HEK293 (cell line): ENCODE results near the gene HS1BP3.

Source experiments
- CTCF ChIA-PET: fragments of 350-600 bp; formaldehyde crosslinking; extraction: SDS; loops from one replicate; lab custom pipeline; 2021; ENCODE audit warnings: antibody characterized with exemption; lab: Yijun Ruan, JAX
- POLR2A ChIA-PET: fragments of 300-600 bp; formaldehyde crosslinking; extraction: SDS; loops from one replicate; lab custom pipeline; 2020; ENCODE audit warnings: antibody characterized with exemption, inconsistent platforms; lab: Yijun Ruan, JAX
- H3K27ac ChIP-seq: fragments of 200-500 bp; sonication (Bioruptor generic); 2 replicates; pipeline ENCODE4 v1.5.1; 2014; ENCODE audit warnings: low read depth, low read length, control low read depth, inconsistent platforms; ENCODE audit errors: extremely low read depth
- H3K36me3 ChIP-seq, 2 experiments: fragments of 200-500 bp in 1 of 2; sonication (Bioruptor generic) in 1 of 2; 1 replicate in 1 of 2; 2 replicates in 1 of 2; pipeline ENCODE4 v1.5.1; 2014 to 2017; ENCODE audit warnings: inconsistent platforms in 2 of 2, low read length in 2 of 2; ENCODE audit not compliant: control insufficient read depth in 2 of 2, insufficient read depth in 1 of 2
- H3K4me1 ChIP-seq: fragments of 200-500 bp; sonication (Bioruptor generic); 2 replicates; pipeline ENCODE4 v1.5.1; 2014; ENCODE audit warnings: mild to moderate bottlenecking, low read length, inconsistent platforms; ENCODE audit not compliant: control insufficient read depth, insufficient read depth
- H3K4me3 ChIP-seq: 2 replicates; pipeline ENCODE4 v1.5.1; 2011; ENCODE audit warnings: low read depth, mild to moderate bottlenecking, control low read depth, low read length, moderate library complexity
- H3K9me3 ChIP-seq: fragments of 200-500 bp; sonication (Bioruptor generic); 2 replicates; pipeline ENCODE4 v1.5.1; 2014; ENCODE audit warnings: low read depth, low read length, inconsistent platforms; ENCODE audit not compliant: control insufficient read depth, insufficient read depth
- HOXD13 ChIP-seq: sonication (generic); formaldehyde crosslinking; IDR thresholded peaks from 2 replicates; pipeline ENCODE4 v1.8.0; 2022; ENCODE audit warnings: missing genetic modification reagents, borderline replicate concordance
- KLF1 ChIP-seq: fragments of 450-650 bp; formaldehyde crosslinking; IDR thresholded peaks from 2 replicates; pipeline ENCODE4 v1.5.1; 2016; ENCODE audit warnings: missing biosample characterization, missing genetic modification characterization
- PRDM1 ChIP-seq: fragments of 450-650 bp; formaldehyde crosslinking; IDR thresholded peaks from 2 replicates; pipeline ENCODE4; 2016; ENCODE audit warnings: missing biosample characterization, missing genetic modification characterization
- SALL2 ChIP-seq: fragments of 450-650 bp; formaldehyde crosslinking; IDR thresholded peaks from 2 replicates; pipeline ENCODE4 v1.5.0; 2017; ENCODE audit warnings: missing biosample characterization, mild to moderate bottlenecking, missing genetic modification characterization, borderline replicate concordance
- SP7 ChIP-seq: fragments of 450-650 bp; formaldehyde crosslinking; IDR thresholded peaks from 2 replicates; pipeline ENCODE4 v1.5.1; 2016; ENCODE audit warnings: missing biosample characterization, missing genetic modification characterization
- ZNF10 ChIP-seq: fragments of 450-650 bp; formaldehyde crosslinking; IDR thresholded peaks from 2 replicates; pipeline ENCODE4 v1.5.1; 2017; ENCODE audit warnings: missing biosample characterization, missing genetic modification characterization
- ZNF248 ChIP-seq: fragments of 450-650 bp; formaldehyde crosslinking; IDR thresholded peaks from 2 replicates; pipeline ENCODE4 v1.5.1; 2017; ENCODE audit warnings: missing biosample characterization, missing genetic modification characterization
- ZNF324 ChIP-seq: fragments of 450-650 bp; formaldehyde crosslinking; IDR thresholded peaks from 2 replicates; pipeline ENCODE4 v1.5.1; 2016; ENCODE audit warnings: missing biosample characterization, missing genetic modification characterization
- ZNF335 ChIP-seq: fragments of 450-650 bp; formaldehyde crosslinking; conservative IDR thresholded peaks from 2 replicates; pipeline ENCODE4 v1.5.1; 2016; ENCODE audit warnings: missing biosample characterization, missing genetic modification characterization
- ZNF416 ChIP-seq: fragments of 450-650 bp; formaldehyde crosslinking; IDR thresholded peaks from 2 replicates; pipeline ENCODE4 v1.5.1; 2016; ENCODE audit warnings: missing biosample characterization, missing genetic modification characterization
- ZNF610 ChIP-seq: fragments of 450-650 bp; formaldehyde crosslinking; IDR thresholded peaks from 2 replicates; pipeline ENCODE4 v1.5.1; 2016; ENCODE audit warnings: missing biosample characterization, missing genetic modification characterization, borderline replicate concordance
- ZNF624 ChIP-seq: fragments of 450-650 bp; formaldehyde crosslinking; IDR thresholded peaks from 2 replicates; pipeline ENCODE4 v1.5.1; 2017; ENCODE audit warnings: missing biosample characterization, missing genetic modification characterization
- ZNF707 ChIP-seq: fragments of 450-650 bp; formaldehyde crosslinking; IDR thresholded peaks from 2 replicates; pipeline ENCODE4 v1.5.1; 2016; ENCODE audit warnings: missing biosample characterization, missing genetic modification characterization
- ZNF785 ChIP-seq: fragments of 450-650 bp; formaldehyde crosslinking; IDR thresholded peaks from 2 replicates; pipeline ENCODE4 v1.5.1; 2016; ENCODE audit warnings: missing biosample characterization, missing genetic modification characterization
- TF ChIP-seq, protein P1 (sequence below): fragments of 450-650 bp; formaldehyde crosslinking; IDR thresholded peaks from 2 replicates; pipeline ENCODE4 v1.5.1; 2016; ENCODE audit warnings: missing biosample characterization, missing genetic modification characterization, low read depth
- TF ChIP-seq, protein P2 (sequence below): fragments of 450-650 bp; formaldehyde crosslinking; IDR thresholded peaks from 2 replicates; pipeline ENCODE4 v1.5.1; 2016; ENCODE audit warnings: missing biosample characterization, missing genetic modification characterization, borderline replicate concordance
- TF ChIP-seq, protein P3 (sequence below): fragments of 450-650 bp; IDR thresholded peaks from 2 replicates; pipeline ENCODE4 v1.5.1; 2018; ENCODE audit warnings: missing biosample characterization, missing genetic modification characterization
- TF ChIP-seq, protein P4 (sequence below): fragments of 450-650 bp; formaldehyde crosslinking; conservative IDR thresholded peaks from 2 replicates; pipeline ENCODE4 v1.5.1; 2016; ENCODE audit warnings: low read depth, missing biosample characterization, missing genetic modification characterization
- TF ChIP-seq, protein P5 (sequence below): sonication (generic); formaldehyde crosslinking; IDR thresholded peaks from 2 replicates; pipeline ENCODE4 v1.8.1; 2022; ENCODE audit warnings: mild to moderate bottlenecking, moderate library complexity, missing genetic modification reagents
- TF ChIP-seq, protein P6 (sequence below): fragments of 450-650 bp; formaldehyde crosslinking; IDR thresholded peaks from 2 replicates; pipeline ENCODE4 v1.5.1; 2016; ENCODE audit warnings: missing biosample characterization, missing genetic modification characterization
- TF ChIP-seq, protein P7 (sequence below): fragments of 450-650 bp; formaldehyde crosslinking; IDR thresholded peaks from 2 replicates; pipeline ENCODE4 v1.5.1; 2017; ENCODE audit warnings: missing biosample characterization, missing genetic modification characterization

The HS1BP3 gene

DNA sequence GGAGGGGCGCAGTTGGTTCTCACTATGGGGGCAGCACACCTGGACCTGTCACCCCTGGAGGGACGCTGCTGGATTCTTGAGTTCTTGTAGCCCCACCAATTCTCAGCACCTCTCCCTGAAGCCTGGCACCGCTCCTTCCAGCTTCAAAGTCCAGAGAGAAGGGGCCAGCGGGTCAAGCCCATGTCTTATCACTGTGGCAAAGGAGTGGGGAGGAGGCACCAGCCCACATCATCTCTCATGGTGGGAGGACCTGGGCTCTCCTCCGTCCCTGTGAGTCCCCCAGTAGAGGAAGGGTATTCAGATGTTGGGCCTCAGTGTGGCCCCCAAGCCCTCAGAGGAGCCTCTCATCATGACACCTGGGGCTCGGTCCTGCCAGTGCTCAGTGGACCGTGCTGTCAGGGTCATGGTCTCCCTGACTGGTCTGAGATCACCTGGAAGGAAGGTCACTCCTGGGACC is 67.4 kb downstream of the HS1BP3 start:
- CTCF ChIA-PET, result interaction anchor here (0.6 kb wide), 1 partner anchor 344 kb away, joined by 4 read pairs; no protein-coding TSS in a partner anchor

DNA sequence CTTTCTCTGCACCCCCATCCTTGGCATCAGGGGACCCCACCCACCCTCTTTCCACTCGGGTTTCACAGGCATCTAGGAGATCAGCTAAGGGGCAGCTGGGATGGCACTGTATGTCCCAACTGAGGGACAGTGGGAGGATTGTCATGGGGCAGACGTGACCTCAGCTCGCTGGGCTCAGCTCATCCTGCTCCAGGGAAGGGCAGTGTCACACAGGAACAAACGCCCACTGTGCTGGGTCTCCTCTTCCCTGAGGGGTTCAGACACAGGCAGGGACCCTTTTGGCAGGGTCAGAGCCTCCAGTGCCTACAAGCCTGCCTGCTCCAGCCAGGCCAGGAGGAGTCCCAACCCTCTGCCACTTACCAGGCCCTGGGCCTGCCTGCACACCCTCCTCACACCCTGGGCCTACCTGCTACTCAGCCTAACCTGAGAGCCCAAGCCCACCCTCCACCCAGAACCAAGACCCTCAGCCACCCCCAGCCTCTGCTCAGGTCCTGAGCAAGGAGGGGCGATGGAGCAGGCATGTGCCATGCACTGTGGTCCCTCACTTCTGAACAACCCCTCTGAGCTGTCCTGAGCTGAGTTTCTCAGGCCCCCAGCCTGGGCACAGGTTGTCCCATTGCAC is 68.2 kb downstream of the HS1BP3 start:
- CTCF ChIA-PET, result interaction anchor here (0.5 kb wide), 1 partner anchor 131 kb away, joined by 4 read pairs; no protein-coding TSS in a partner anchor
- Histone ChIP-seq H3K27ac (no peak overlapping the region; the same call in 1 of the 2 replicates), H3K36me3 (no peaks in the 10 kb centered on the region), H3K9me3 (no peaks in the 10 kb centered on the region), H3K4me3 (no peak overlapping the region), H3K4me1 (peaks cover 16% of the 10 kb centered on the region)
- POLR2A ChIA-PET, result interaction anchor here (1.6 kb wide), 1 partner anchor 136 kb away, joined by 12 read pairs; the partner anchor contains the start of gene RHOB
- TF ChIP-seq ZNF610, result no peak
- TF ChIP-seq SP7 (tag by site-specific recombination), result no peak
- no peak for TF ChIP-seq ZNF324
- TF ChIP-seq ZNF416 (tag by site-specific recombination), result no peak
- TF ChIP-seq ZNF624 (tag by site-specific recombination), result no peak
- no peak for TF ChIP-seq PRDM1
- no peak for TF ChIP-seq ZNF707
- TF ChIP-seq, protein P1, sequence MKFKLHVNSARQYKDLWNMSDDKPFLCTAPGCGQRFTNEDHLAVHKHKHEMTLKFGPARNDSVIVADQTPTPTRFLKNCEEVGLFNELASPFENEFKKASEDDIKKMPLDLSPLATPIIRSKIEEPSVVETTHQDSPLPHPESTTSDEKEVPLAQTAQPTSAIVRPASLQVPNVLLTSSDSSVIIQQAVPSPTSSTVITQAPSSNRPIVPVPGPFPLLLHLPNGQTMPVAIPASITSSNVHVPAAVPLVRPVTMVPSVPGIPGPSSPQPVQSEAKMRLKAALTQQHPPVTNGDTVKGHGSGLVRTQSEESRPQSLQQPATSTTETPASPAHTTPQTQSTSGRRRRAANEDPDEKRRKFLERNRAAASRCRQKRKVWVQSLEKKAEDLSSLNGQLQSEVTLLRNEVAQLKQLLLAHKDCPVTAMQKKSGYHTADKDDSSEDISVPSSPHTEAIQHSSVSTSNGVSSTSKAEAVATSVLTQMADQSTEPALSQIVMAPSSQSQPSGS (tag by site-specific recombination), result no peak
- TF ChIP-seq, protein P2, sequence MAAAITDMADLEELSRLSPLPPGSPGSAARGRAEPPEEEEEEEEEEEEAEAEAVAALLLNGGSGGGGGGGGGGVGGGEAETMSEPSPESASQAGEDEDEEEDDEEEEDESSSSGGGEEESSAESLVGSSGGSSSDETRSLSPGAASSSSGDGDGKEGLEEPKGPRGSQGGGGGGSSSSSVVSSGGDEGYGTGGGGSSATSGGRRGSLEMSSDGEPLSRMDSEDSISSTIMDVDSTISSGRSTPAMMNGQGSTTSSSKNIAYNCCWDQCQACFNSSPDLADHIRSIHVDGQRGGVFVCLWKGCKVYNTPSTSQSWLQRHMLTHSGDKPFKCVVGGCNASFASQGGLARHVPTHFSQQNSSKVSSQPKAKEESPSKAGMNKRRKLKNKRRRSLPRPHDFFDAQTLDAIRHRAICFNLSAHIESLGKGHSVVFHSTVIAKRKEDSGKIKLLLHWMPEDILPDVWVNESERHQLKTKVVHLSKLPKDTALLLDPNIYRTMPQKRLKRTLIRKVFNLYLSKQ (tag by site-specific recombination), result no peak
- TF ChIP-seq, protein P3, sequence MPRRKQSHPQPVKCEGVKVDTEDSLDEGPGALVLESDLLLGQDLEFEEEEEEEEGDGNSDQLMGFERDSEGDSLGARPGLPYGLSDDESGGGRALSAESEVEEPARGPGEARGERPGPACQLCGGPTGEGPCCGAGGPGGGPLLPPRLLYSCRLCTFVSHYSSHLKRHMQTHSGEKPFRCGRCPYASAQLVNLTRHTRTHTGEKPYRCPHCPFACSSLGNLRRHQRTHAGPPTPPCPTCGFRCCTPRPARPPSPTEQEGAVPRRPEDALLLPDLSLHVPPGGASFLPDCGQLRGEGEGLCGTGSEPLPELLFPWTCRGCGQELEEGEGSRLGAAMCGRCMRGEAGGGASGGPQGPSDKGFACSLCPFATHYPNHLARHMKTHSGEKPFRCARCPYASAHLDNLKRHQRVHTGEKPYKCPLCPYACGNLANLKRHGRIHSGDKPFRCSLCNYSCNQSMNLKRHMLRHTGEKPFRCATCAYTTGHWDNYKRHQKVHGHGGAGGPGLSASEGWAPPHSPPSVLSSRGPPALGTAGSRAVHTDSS (tag by site-specific recombination), result no peak
- no peak for TF ChIP-seq ZNF10 (tag by site-specific recombination)
- no peak for TF ChIP-seq KLF1
- TF ChIP-seq, protein P4, sequence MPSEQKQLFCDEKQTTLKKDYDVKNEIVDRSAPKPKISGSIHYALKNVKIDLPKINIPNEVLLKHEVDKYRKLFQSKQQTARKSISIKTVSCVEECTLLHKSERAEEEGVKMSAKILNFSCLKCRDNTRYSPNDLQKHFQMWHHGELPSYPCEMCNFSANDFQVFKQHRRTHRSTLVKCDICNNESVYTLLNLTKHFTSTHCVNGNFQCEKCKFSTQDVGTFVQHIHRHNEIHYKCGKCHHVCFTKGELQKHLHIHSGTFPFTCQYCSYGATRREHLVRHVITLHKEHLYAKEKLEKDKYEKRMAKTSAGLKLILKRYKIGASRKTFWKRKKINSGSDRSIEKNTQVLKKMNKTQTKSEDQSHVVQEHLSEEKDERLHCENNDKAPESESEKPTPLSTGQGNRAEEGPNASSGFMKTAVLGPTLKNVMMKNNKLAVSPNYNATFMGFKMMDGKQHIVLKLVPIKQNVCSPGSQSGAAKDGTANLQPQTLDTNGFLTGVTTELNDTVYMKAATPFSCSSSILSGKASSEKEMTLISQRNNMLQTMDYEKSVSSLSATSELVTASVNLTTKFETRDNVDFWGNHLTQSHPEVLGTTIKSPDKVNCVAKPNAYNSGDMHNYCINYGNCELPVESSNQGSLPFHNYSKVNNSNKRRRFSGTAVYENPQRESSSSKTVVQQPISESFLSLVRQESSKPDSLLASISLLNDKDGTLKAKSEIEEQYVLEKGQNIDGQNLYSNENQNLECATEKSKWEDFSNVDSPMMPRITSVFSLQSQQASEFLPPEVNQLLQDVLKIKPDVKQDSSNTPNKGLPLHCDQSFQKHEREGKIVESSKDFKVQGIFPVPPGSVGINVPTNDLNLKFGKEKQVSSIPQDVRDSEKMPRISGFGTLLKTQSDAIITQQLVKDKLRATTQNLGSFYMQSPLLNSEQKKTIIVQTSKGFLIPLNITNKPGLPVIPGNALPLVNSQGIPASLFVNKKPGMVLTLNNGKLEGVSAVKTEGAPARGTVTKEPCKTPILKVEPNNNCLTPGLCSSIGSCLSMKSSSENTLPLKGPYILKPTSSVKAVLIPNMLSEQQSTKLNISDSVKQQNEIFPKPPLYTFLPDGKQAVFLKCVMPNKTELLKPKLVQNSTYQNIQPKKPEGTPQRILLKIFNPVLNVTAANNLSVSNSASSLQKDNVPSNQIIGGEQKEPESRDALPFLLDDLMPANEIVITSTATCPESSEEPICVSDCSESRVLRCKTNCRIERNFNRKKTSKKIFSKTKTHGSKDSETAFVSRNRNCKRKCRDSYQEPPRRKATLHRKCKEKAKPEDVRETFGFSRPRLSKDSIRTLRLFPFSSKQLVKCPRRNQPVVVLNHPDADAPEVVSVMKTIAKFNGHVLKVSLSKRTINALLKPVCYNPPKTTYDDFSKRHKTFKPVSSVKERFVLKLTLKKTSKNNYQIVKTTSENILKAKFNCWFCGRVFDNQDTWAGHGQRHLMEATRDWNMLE, result no peak
- TF ChIP-seq, protein P5, sequence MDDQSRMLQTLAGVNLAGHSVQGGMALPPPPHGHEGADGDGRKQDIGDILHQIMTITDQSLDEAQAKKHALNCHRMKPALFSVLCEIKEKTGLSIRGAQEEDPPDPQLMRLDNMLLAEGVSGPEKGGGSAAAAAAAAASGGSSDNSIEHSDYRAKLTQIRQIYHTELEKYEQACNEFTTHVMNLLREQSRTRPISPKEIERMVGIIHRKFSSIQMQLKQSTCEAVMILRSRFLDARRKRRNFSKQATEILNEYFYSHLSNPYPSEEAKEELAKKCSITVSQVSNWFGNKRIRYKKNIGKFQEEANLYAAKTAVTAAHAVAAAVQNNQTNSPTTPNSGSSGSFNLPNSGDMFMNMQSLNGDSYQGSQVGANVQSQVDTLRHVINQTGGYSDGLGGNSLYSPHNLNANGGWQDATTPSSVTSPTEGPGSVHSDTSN (CRISPR knock-in tag), result no peak

More for the DNA sequence above, 67.4 kb downstream of the HS1BP3 start:
- peaks cover 16% of the 10 kb centered on the region for H3K4me1 ChIP-seq
- TF ChIP-seq ZNF785 (no peak), SALL2 (tag by site-specific recombination) (no peak), ZNF10 (tag by site-specific recombination) (no peak), HOXD13 (CRISPR knock-in tag) (no peak), ZNF335 (no peak), ZNF248 (no peak)
- TF ChIP-seq, protein P6, sequence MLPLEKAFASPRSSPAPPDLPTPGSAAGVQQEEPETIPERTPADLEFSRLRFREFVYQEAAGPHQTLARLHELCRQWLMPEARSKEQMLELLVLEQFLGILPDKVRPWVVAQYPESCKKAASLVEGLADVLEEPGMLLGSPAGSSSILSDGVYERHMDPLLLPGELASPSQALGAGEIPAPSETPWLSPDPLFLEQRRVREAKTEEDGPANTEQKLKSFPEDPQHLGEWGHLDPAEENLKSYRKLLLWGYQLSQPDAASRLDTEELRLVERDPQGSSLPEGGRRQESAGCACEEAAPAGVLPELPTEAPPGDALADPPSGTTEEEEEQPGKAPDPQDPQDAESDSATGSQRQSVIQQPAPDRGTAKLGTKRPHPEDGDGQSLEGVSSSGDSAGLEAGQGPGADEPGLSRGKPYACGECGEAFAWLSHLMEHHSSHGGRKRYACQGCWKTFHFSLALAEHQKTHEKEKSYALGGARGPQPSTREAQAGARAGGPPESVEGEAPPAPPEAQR (tag by site-specific recombination), result no peak
- TF ChIP-seq, protein P7, sequence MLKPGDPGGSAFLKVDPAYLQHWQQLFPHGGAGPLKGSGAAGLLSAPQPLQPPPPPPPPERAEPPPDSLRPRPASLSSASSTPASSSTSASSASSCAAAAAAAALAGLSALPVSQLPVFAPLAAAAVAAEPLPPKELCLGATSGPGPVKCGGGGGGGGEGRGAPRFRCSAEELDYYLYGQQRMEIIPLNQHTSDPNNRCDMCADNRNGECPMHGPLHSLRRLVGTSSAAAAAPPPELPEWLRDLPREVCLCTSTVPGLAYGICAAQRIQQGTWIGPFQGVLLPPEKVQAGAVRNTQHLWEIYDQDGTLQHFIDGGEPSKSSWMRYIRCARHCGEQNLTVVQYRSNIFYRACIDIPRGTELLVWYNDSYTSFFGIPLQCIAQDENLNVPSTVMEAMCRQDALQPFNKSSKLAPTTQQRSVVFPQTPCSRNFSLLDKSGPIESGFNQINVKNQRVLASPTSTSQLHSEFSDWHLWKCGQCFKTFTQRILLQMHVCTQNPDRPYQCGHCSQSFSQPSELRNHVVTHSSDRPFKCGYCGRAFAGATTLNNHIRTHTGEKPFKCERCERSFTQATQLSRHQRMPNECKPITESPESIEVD (tag by site-specific recombination), result no peak
- TF ChIP-seq, all 188 proteins: peak for 0
- POLR2A ChIA-PET, result interaction anchor here (1.6 kb wide), 1 partner anchor 136 kb away, joined by 12 read pairs; the partner anchor contains the start of gene RHOB
- Histone ChIP-seq H3K36me3 (no peaks in the 10 kb centered on the region), H3K27ac (no peak overlapping the region), H3K9me3 (no peaks in the 10 kb centered on the region), H3K4me3 (no peak overlapping the region)
